Anterior cingulate cortex (tissue), 58 donors: ENCODE results near the gene ADAM23.

ENCODE experiments used
- DNase-seq, 58 donors: peaks; one replicate each; lab custom pipeline; 2025; lab: John Stamatoyannopoulos, UW

ADAM23 gene

DNA sequence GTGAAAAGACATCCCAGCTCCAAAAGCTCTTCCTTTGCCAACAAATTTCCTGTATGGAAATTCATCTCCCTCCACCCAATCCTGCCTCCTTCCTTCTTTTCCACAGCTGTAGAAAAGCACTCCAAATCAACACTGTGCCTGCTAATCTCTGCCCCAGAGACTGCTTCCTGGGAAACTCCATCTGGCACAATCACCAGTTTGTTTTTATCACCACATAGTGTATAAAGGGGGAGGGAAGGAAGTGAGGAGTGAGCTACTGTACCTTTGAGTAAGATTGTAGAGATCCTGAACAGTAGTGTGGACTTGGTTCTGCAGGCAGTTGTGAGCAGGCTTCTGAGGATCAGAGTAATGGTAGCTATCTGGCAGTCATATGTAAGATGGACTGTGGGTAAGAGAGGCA, 184.3 kb downstream of the ADAM23 start:
- no peak for DNase-seq

DNA sequence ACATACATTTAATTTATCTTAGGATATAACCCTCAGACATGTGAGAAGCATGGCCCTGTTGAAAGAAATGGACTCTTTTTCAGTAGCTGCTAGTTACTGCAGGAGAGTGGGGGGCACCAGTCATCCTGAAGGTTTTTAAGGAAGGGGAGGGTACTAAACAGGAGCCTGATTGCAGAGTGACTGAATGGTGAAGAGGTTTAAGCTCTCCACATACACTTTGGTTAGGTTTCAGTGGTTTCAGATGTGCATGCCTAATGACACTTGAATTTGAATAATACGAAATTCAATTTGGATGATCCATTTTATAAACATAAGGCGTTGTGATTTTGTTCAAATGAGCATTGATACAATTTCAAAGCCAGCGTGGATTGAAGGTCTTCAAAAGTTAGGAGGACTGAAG, 188.0 kb downstream of the ADAM23 start:
- DNase-seq = no peak

GRCh38 chr2:206635015-206635414, 191.7 kb downstream of the ADAM23 start:
- DNase-seq = no peak

DNA sequence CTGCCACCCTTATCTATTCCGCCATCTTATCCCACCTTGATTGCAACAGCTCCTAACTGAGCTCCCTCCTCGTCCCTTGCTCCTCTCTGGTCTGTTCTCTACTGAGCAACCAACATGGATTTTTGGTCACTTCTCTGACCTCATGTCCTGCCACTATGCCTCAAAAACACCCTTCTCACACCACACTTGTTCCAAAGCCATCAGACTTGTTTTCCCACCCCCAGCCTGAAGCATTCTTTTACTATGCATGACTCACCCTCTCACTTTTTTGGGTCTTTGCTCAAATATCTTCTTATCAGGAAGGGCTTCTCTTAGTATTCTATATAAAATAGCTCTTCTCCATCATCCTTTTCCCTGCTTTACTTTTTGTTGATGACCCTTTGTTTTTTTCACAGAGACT, 196.3 kb downstream of the ADAM23 start:
- no peak for DNase-seq

DNA sequence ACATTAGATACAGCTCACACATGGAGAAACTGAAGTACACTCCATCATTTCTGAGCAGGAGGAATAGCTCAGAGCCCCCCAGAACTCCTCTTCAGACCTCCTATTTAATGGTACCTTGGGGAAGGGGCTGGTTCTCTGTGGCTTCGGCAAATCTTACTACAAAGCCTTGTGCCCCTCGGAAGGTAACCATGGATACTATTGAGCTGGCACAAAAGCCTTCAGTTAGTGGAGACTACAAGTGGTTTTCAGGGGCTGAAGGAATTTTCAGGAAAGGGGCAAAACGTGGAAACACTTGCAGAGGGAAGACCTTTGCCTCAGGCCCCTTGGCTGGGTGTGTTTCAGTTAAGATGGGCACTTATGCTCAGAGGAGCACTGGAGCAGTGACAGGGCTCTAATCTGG, 197.9 kb downstream of the ADAM23 start:
- DNase-seq = no peak

- DNase-seq = peak in 9 of 58 donors; percentile 1 to 12 (median 2)
Observed at GRCh38 chr2:206642075-206643025, 199.0 kb downstream of the ADAM23 start, which contains the start of gene FAM237A. TSS of gene FAM237A (plus strand) at chr2:206642487. CDS start at chr2:206644237, 1,750 bp downstream.

DNA sequence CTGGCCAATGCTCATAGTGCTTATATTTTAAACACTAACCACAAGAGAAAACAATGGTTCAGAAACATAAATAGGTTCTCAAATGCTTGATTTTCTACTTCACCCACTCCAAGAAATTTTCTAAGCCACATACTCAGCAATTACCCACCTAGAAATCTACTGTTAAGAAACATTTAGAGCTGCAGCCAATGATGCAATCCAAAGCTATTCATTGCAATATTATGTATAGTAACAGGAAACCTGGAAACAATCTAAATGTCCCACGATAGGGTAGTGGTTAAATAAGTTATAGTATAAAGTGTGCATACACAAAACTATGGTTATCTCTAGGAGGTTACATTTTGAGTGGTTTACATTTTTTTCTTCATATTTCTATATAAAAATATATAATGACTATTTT, 204.7 kb downstream of the ADAM23 start:
- DNase-seq = no peak

DNA sequence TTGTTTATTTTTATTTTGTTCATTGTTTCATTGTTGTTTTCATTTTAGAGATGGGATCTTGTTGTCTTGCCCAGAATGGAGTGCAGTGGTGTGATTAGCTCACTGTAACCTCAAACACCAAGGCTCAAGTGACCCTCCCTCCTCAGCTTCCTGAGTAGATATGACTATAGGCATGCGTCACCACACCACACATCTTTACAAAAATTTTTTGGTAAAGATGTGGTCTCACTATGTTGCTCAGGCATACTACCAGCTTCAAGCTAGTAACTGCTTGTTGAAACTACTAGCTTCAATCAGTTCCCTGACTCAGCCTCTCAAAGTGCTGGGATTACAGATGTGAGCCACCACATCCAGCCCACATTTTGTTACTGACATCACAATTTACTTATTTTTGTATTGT, 213.8 kb downstream of the ADAM23 start:
- no peak for DNase-seq

- no peak for DNase-seq
Observed at GRCh38 chr2:206665251-206665650, 221.9 kb downstream of the ADAM23 start.
